GM18868 (cell line): Measurements from ENCODE around the gene LDB2.

Experiments used
- ATAC-seq: cut with Tn5 transposase; IDR thresholded peaks from one replicate; pipeline ENCODE4 v1.9.1; 2021; ENCODE audit warnings: mild to moderate bottlenecking, moderate library complexity; ENCODE audit not compliant: unreplicated experiment

LDB2 gene

DNA sequence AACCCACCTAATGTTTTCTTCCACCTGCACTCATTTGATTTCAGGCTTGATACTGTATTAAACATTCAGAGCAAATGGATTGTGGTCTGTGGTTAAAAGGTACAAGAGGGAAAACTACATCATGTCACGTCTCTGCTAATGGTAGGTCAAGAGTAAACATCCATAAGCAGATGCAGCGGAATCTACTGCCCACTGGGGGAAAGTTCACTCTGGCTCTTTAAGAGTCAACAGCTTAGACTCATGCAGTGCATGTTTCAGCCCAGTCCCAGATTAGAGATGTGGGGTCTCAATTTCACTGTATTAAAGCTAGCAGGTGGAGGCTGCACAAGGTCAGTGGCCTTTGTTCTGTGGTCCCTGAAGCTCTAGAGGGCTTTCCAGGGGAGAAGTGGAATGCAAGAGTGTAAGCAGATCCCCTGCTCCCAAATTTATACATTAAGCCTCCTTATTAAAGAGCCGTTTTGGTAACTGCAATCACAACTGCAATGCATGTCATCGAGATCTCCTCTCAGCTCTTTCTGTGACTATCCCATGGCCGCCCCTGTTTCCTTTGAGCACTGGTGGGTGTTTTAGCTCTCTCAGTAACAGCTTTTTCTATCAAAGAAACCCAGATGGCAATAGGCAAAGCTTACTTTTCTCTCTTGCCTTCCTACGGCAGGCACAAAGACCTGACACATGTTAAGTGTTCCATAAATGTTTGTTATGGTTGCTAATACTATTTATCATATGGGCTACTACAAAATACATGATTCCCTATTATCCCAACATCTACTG lies 53.4 kb downstream of the LDB2 start:
- no peak for ATAC-seq

DNA sequence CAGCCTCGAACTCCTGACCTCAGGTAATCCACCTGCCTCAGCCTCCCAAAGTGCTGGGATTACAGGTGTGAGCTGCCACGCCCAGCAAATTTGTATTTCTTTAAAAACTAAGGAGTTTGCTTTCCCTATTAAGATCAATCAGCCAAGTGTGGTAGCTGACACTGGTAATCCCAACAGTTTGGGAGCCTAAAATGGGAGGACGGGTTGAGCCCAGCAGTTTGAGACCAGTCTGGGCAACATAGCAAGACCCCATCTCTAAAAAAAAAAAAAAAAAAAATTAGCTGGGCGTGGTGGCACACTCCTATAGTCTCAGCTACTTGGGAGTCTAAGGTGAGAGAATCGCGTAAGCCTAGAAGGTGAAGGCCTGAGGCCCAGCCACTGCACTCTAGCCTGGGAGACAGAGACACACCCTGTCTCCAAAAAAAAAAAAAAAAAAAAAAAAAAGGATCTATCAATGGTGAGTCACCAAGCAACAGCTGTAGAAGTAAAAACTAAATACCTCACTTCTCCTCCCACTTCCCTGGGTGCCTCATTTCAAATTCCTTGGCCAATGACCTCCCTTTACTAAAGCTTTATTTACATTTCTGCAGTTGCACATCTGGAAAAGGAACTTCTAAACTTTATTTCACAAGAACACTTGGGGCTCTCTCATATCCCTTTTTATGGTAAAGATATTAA lies 54.5 kb downstream of the LDB2 start:
- no peak for ATAC-seq

GRCh38 chr4:16838226-16838875 lies 60.1 kb downstream of the LDB2 start:
- no peak for ATAC-seq

- ATAC-seq, result no peak
These were observed 61.0 kb downstream of the LDB2 start for GRCh38 chr4:16837475-16837874.

GRCh38 chr4:16836324-16836723 lies 62.1 kb downstream of the LDB2 start:
- no peak for ATAC-seq

DNA sequence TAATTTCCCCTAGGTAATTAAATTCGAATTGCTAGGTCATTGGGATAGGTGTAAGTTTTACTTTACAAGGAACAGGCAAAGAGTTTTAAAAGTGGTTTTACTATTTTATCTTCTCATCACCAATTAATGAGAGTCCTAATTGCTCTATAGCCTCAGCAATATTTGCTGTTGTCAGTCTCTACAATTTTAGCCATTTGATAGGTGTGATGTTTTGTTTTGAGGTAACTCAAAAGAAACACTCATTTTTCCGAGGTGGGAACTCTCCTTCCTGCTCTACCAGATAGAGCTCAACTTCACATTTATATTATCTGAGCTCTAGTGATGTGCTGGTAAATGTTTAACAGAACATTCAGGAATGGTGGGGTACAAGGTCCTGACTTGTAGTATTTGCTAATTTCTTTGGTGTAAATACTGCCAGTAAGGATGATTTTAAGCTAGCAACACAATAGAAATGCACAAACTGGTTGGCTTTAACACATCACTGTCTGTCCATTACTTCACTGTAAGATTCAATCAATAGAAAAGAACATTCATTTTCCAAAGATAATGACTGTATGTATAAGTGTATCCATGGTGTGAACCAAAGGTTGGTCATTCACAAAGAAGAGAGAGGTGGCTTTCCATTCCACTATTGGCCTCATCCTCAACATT lies 62.7 kb downstream of the LDB2 start:
- no peak for ATAC-seq

- no peak for ATAC-seq
These were observed 63.6 kb downstream of the LDB2 start for GRCh38 chr4:16834814-16835213.

DNA sequence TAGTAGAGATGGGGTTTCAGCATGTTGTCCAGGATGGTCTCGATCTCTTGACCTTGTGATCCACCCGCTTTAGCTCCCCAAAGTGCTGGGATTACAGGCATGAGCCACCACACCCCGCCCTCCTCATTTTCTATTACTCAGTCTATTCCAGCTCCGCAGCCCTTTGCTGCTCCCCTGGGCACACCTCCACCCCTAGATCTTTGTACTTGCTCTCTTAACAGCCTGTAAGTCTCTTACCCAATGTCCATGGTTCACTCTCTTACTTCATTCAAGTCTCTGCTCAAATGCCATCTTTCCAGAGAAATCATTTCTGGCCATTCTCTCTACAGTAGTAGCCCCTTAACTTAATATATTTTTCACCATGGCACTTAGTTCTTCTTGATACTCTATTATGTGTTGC lies 64.7 kb downstream of the LDB2 start:
- ATAC-seq, result no peak

DNA sequence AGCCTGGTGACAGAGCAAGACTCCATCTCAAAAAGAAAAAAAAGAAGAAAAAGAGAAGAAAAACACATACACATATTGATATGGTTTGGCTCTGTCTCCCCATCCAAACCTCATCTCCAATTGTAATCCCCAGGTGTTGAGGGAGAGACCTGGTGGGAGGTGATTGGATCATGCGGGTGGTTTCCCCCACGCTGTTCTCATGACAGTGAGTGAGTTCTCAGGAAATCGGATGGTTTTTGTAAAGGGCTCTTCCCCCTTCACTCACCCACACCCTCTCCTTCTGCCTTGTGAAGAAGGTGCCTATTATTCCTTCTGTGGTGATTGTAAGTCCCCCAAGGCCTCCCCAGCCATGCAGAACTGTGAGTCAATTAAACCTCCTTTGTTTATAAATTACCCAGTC lies 68.4 kb downstream of the LDB2 start:
- no peak for ATAC-seq

GRCh38 chr4:16827794-16828724 lies 70.4 kb downstream of the LDB2 start:
- ATAC-seq, result no peak

GRCh38 chr4:16827045-16827444 lies 71.4 kb downstream of the LDB2 start:
- no peak for ATAC-seq

DNA sequence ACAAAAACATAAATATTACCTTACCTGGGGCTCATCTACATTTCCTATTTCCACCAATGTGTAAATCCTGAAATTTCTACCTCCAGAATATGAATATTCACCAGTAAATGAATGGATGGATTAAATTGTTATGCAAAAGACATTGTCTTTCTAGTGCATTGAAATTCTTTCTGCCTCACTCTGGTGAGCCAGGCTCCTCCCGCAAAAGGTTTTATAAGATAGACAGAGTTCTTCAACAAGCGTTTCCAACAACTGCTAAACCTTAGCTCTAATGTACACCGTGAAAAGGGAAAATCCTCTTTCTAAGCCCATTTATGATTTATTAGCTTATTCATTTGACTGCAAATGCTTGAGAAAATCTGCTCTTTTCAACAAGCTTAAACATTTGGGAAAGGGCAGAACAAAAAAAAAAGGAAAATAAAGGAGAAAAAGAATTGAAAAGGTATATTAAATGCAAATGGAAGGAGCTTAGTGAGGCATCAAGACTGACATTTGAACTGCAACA lies 72.0 kb downstream of the LDB2 start:
- no peak for ATAC-seq

DNA sequence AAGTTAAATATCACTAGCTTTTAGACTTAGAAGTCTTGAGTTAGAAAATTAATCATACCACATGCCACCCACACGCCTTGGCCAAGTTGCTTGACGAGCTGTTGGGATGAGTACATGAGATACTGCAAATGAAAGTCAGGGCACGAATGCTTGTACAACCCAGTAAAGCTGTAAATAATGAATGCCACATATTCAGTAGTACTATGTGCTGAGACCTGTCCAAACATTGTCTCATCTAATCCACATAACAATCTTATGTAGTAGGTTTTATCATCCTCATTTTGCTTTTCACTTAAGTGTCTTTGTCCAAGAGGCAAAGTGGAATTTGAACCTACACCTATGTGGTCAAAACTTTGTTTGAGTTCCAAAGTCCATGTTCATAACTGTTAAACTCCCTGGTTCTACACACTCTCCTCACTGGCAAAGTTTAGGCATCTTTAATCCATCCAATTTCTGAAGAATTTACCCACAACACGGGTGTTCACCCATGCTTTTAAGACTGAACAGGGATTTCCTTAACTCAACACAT lies 74.1 kb downstream of the LDB2 start:
- ATAC-seq, result no peak

GRCh38 chr4:16820329-16820728 lies 78.1 kb downstream of the LDB2 start:
- no peak for ATAC-seq

- no peak for ATAC-seq
These were observed 78.8 kb downstream of the LDB2 start for GRCh38 chr4:16819652-16820051.

- ATAC-seq, result no peak
These were observed 80.4 kb downstream of the LDB2 start for GRCh38 chr4:16818005-16818404.

DNA sequence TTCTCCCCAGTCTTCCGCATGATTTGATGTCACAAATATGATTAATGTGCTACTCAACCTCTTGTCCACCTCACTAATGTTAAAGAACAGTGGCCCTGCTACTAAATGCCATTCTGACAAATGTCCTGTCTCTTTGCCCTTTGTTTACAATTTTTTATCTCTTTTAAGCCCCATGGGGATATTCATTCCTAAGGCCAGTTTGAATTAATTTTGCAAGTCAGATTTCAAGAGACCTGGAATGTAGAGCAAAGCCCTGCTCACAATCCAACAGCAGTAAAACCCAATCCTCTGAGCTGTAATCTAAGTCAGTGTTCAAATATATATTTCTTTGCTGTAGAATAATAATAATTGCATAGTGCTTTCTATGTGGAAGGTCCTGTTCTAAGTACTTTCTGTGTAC lies 81.2 kb downstream of the LDB2 start:
- ATAC-seq, result no peak

DNA sequence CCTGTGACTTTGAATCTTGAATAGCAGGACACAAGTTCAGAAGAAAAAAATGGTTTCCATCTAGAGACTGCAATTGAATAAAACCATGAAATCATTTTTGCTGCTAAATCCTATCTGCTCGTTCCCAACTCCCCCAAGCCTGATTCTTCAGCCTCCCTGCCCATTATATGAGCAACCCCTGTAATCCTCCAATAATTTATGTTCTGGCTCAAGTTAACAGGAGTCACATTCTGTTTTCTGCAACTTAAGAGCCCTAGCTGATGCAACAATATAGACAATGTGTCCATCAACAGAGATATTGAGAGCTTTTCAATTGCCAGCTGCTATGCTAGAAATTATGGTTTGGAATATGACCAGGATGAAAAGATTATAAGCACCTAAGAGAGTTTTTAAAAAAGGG lies 84.1 kb downstream of the LDB2 start:
- no peak for ATAC-seq

GRCh38 chr4:16812041-16812440 lies 86.4 kb downstream of the LDB2 start:
- no peak for ATAC-seq

- no peak for ATAC-seq
These were observed 88.5 kb downstream of the LDB2 start for GRCh38 chr4:16809943-16810342.
